Activated CD4-positive, alpha-beta T cell treated with anti-CD3 and anti-CD28 coated beads, Interleukin-2, Interleukin-6, amounts not matched to agents 100 ng/mL and 50 ng/mL, durations not matched to agents 16 hours and 8 hours (primary cell): ENCODE data around the gene SPON2.

Experiments used
- DNase-seq: peaks from one replicate; pipeline ENCODE4 v3.0.0-alpha.2; 2020

SPON2 gene

GRCh38 chr4:1171311-1172227 lies 814 bp downstream of the SPON2 start:
- peak; percentile 53 for DNase-seq

- no peak for DNase-seq
These were observed 1.4 kb downstream of the SPON2 start for GRCh38 chr4:1170976-1171310.

- no peak for DNase-seq
These were observed 2.0 kb downstream of the SPON2 start for GRCh38 chr4:1170156-1170975.

GRCh38 chr4:1169691-1170096 lies 2.7 kb downstream of the SPON2 start:
- no peak for DNase-seq

GRCh38 chr4:1169171-1169671 lies 3.2 kb downstream of the SPON2 start:
- no peak for DNase-seq

- no peak for DNase-seq
These were observed 3.9 kb downstream of the SPON2 start for GRCh38 chr4:1168191-1169101.

- DNase-seq: peak; percentile 92
These were observed 5.0 kb downstream of the SPON2 start for GRCh38 chr4:1167244-1167949.

GRCh38 chr4:1166509-1167243 lies 5.7 kb downstream of the SPON2 start:
- DNase-seq: no peak

GRCh38 chr4:1164956-1165545 lies 7.3 kb downstream of the SPON2 start:
- no peak for DNase-seq

GRCh38 chr4:1164444-1164843 lies 7.9 kb downstream of the SPON2 start:
- no peak for DNase-seq

GRCh38 chr4:1164040-1164439 lies 8.3 kb downstream of the SPON2 start:
- DNase-seq: no peak

- no peak for DNase-seq
These were observed 12.0 kb downstream of the SPON2 start for GRCh38 chr4:1160351-1160750.

- DNase-seq: no peak
These were observed 16.3 kb downstream of the SPON2 start for GRCh38 chr4:1156069-1156468.

- no peak for DNase-seq
These were observed 17.1 kb downstream of the SPON2 start for GRCh38 chr4:1155314-1155713.

- no peak for DNase-seq
These were observed 17.7 kb downstream of the SPON2 start for GRCh38 chr4:1154523-1155182.

- no peak for DNase-seq
These were observed 18.3 kb downstream of the SPON2 start for GRCh38 chr4:1154126-1154522.

GRCh38 chr4:1153567-1154090 lies 18.8 kb downstream of the SPON2 start:
- DNase-seq: no peak

GRCh38 chr4:1152290-1152689 lies 20.1 kb downstream of the SPON2 start:
- no peak for DNase-seq

GRCh38 chr4:1151541-1151940 lies 20.8 kb downstream of the SPON2 start:
- no peak for DNase-seq

GRCh38 chr4:1150875-1151274 lies 21.5 kb downstream of the SPON2 start:
- DNase-seq: no peak
